HG02763 (cell line): Measurements from ENCODE around the gene GRAMD2A.

Experiments used
- ATAC-seq: cut with Tn5 transposase; IDR thresholded peaks from one replicate; pipeline ENCODE4 v1.9.1; 2021; ENCODE audit warnings: mild to moderate bottlenecking, moderate library complexity; ENCODE audit not compliant: unreplicated experiment

Gene GRAMD2A

GRCh38 chr15:72140088-72140487 is 57.5 kb downstream of the GRAMD2A start:
- ATAC-seq = no peak

- no peak for ATAC-seq
These were observed 57.9 kb downstream of the GRAMD2A start for GRCh38 chr15:72139667-72140066.

DNA sequence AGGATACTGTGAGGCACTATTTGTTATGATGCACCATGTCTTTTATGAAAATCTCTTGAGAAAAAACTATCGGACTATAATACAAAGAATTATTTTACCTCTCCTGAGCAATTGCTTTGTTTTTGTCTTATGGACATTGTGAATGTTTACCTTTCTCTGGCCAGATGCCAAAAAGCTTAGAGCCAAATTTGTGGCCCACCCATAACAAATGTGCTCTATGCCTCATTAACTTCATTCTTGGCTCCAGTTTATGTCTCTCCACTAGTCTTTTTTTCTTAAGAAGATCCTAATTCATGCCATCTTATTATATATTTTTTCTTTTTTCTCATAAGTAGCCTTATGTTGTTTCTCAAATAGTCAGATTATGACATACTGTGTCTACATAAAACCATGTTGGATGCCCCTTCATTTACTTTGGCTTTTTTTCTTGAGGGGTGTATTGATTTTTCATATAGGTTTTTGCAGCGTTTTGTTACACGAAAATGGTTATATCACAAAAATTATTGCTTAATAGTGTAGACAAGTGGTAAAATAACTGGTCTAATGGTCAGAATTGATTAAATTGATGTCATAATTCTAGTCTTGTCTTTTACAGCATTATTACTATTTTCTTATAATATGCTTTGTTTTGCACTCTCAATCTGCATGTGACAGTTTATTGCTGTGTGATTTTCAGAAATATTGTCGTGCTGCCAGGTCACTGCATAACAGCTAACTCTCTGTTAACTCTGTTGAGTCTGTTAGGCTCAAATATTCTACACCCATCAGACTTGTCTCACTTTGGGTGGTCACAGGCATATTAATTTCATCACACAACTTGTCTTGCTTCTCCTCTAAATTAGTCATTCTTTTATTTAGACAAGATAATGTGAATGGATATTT is 61.2 kb downstream of the GRAMD2A start:
- ATAC-seq = no peak

GRCh38 chr15:72135719-72136118 is 61.9 kb downstream of the GRAMD2A start:
- ATAC-seq = no peak

GRCh38 chr15:72133211-72133610 is 64.4 kb downstream of the GRAMD2A start:
- ATAC-seq = no peak

- no peak for ATAC-seq
These were observed 65.7 kb downstream of the GRAMD2A start for GRCh38 chr15:72131922-72132321.

GRCh38 chr15:72130272-72130671 is 67.3 kb downstream of the GRAMD2A start:
- no peak for ATAC-seq

- ATAC-seq = no peak
These were observed 69.2 kb downstream of the GRAMD2A start for GRCh38 chr15:72128359-72128758.

- ATAC-seq = no peak
These were observed 69.8 kb downstream of the GRAMD2A start for GRCh38 chr15:72127724-72128322.

- ATAC-seq = no peak
These were observed 73.4 kb downstream of the GRAMD2A start for GRCh38 chr15:72124218-72124617.

- peak; percentile 71 for ATAC-seq
These were observed 79.3 kb downstream of the GRAMD2A start, which contains the start of the genes MYO9A and SENP8 for GRCh38 chr15:72118017-72118978. MYO9A (minus strand) TSS chr15:72118150; CDS start chr15:72046563, 71,587 bp downstream. SENP8 (plus strand) TSS chr15:72118403; CDS start chr15:72139624, 21,221 bp downstream.

- peak; percentile 64 for ATAC-seq
These were observed 80.0 kb downstream of the GRAMD2A start for GRCh38 chr15:72117486-72118016.

DNA sequence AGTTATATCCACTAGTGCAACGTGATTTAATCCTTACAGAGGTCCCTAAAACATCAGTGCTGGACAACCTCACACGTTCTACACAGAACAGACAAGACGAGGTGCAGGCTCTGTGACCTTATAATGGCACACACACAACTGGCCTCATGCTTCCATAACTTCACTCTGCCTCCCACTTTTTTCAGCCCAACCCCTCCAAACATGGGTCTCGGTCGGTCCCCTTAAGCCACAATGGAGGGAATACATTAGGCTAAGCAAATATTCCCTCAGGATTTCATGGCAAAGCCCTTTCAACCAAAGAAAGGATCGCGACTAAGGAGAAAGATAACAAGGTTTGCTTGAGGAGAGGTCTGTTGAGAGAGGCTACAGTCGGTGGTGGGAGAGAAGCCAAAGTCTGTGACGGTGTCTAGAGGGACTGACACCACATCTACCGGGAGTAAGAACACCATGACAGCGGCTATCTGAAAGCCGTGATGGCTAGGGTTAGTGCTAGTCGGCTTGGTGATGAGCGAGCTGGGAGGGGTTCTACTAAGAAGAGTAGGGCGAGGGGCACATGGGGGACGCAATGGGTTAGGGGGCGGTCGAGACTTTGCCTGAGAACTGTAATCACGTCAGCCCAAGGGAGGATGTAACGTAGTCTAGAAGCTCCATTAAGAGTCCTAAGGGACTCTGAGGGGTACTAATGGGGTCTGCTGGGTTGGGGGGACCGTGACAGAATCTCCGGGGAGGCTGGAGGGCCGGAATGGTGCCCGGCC is 80.7 kb downstream of the GRAMD2A start:
- ATAC-seq = no peak

DNA sequence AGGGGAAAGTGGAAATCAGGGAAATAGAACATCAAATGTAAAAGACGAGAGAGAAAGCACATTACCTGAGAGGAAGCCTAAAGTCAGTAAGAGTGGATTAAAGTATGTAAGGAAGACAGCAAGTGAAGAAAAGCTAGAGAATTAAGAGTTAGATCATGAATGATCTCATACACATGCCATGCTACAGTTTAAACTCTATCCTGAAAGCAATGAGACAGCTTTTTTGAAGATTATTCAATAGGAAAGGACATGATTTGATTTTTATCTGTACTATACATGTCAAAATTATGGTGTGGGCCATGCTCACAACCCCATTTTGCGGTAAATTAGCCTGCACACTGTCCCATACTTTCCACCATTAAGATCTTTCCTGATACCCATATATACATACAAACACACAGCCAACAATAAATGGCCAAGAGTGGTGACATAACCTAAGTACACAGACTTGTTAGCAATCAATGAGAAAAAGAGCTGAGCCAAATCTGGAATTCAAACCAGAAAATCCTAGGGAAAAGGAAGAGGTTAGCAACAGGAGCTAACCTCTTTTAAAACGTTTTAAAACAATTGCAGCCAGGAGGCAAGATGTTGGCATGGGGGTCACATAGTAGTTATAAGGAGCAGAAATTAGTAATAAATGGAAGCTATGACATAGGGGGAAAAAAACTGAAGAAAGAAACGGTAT is 84.1 kb downstream of the GRAMD2A start:
- no peak for ATAC-seq

- ATAC-seq = no peak
These were observed 84.8 kb downstream of the GRAMD2A start for GRCh38 chr15:72112805-72113204.

GRCh38 chr15:72112116-72112515 is 85.5 kb downstream of the GRAMD2A start:
- no peak for ATAC-seq

DNA sequence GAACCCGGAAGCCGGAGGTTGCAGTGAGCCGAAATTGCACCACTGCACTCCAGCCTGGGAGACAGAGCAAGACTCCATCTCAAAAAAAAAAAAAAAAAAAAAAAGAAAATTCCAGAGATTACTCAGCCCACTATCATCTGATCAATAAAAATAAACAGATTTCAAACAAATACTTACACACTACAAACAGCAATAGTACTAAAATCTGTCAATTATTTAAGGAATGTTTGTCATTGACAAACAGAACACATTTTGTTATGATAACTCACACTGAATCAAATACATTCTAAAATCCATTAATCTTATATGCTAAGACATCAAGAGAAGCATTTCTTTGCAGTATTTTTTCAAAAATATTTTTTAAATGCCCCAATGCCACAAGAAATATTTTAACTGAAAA is 87.2 kb downstream of the GRAMD2A start:
- ATAC-seq = no peak
